CD4-positive, alpha-beta T cell (primary cell): ENCODE data around the gene ELP4. TPM values are rescaled to one million over a fixed set of nuclear protein-coding genes. Genes with fewer than 3 reads are reported as not detected.

ENCODE experiments used
- ATAC-seq: fragments of 200-7000 bp; cut with Tn5 transposase; one replicate; pipeline ENCODE4 v1.10.0; 2022; ENCODE audit warnings: mild to moderate bottlenecking; ENCODE audit not compliant: poor library complexity
- CTCF ChIA-PET: fragments of 350-600 bp; sonication (Branson Sonifier 250); formaldehyde crosslinking; loops from one replicate; lab custom pipeline; 2021; ENCODE audit warnings: antibody characterized with exemption, inconsistent platforms; lab: Charles Lee
- POLR2A ChIA-PET: fragments of 350-600 bp; sonication (Branson Sonifier 250); formaldehyde crosslinking; loops from one replicate; lab custom pipeline; 2021; ENCODE audit warnings: antibody characterized with exemption, inconsistent platforms; lab: Charles Lee
- DNase-seq, 14 experiments: peaks; one replicate each; pipeline ENCODE4 v3.0.0-alpha.2; 2013 to 2020; ENCODE audit warnings: mixed read lengths in 2 of 14
- H3K27ac ChIP-seq, 2 donors: one replicate each; pipeline versions ENCODE4 v1.5.1 to v1.7.0; 2013; ENCODE audit warnings: low read length in 2 of 2, low read depth in 1 of 2, mild to moderate bottlenecking in 1 of 2
- H3K27me3 ChIP-seq, 2 experiments: 1 replicate in 1 of 2; 2 replicates in 1 of 2; pipeline versions ENCODE4 v1.6.1 to v1.7.0; 2013; ENCODE audit warnings: low read length in 2 of 2, control low read depth in 1 of 2, mild to moderate bottlenecking in 1 of 2, moderate library complexity in 1 of 2; ENCODE audit not compliant: insufficient read depth in 2 of 2, control insufficient read depth in 1 of 2
- H3K36me3 ChIP-seq: one replicate; pipeline ENCODE4 v1.6.1; 2013; ENCODE audit warnings: low read length, control low read depth; ENCODE audit not compliant: insufficient read depth
- H3K4me1 ChIP-seq: one replicate; pipeline ENCODE4 v1.6.1; 2013; ENCODE audit warnings: low read length, control low read depth; ENCODE audit not compliant: insufficient read depth
- H3K4me3 ChIP-seq: one replicate; pipeline ENCODE4 v1.5.1; 2013; ENCODE audit warnings: mild to moderate bottlenecking, low read length, moderate library complexity
- H3K9me3 ChIP-seq, 2 experiments: 1 replicate in 1 of 2; 2 replicates in 1 of 2; pipeline versions ENCODE4 v1.6.1 to v1.7.0; 2013; ENCODE audit warnings: low read length in 2 of 2, mild to moderate bottlenecking in 2 of 2, control low read depth in 1 of 2, moderate library complexity in 1 of 2; ENCODE audit not compliant: control insufficient read depth in 1 of 2, insufficient read depth in 1 of 2
- H3K27ac Mint-ChIP-seq: one replicate; pipeline ENCODE4 v1.8.0; 2020; ENCODE audit warnings: mixed read lengths
- H3K27me3 Mint-ChIP-seq: one replicate; pipeline ENCODE4 v1.8.0; 2021; ENCODE audit warnings: mixed read lengths
- H3K36me3 Mint-ChIP-seq: one replicate; pipeline ENCODE4 v1.8.0; 2021; ENCODE audit warnings: low read depth, mixed read lengths
- H3K4me1 Mint-ChIP-seq: one replicate; pipeline ENCODE4 v1.8.0; 2021; ENCODE audit warnings: low read depth, mixed read lengths
- H3K4me3 Mint-ChIP-seq: one replicate; pipeline ENCODE4 v1.8.0; 2020; ENCODE audit warnings: mild to moderate bottlenecking, mixed read lengths
- H3K9me3 Mint-ChIP-seq: one replicate; pipeline ENCODE4 v1.8.0; 2020; ENCODE audit warnings: mixed read lengths
- CTCF ChIP-seq: fragments of 200-600 bp; IDR thresholded peaks from one replicate; pipeline ENCODE4 v1.8.0; 2022; ENCODE audit warnings: antibody characterized with exemption, mild to moderate bottlenecking
- intact Hi-C, 2 experiments: fragments of 100-400 bp; cut with DNase I in 1 of 2; cut with micrococcal nuclease in 1 of 2; formaldehyde crosslinking; loops; one replicate each; pipeline versions ENCODE4 v1.15.1 to v1.9.0; 2023 to 2025; cut with DNase I, micrococcal nuclease
- total RNA-seq, 174 experiments: library from RNA in 2 of 174; stranded (reverse) in 2 of 174; gene quantifications; one replicate each; pipeline ENCODE4 v1.2.3 and lab custom pipeline; 2021 to 2026

The ELP4 gene
- total RNA-seq, 2 experiments from 2014 or later = 9.5 to 10.3 TPM

GRCh38 chr11:31770011-31770700, 260.6 kb downstream of the ELP4 start:
- Mint-ChIP-seq H3K9me3 (no peaks in the 10 kb centered on the region), H3K27me3 (no peaks in the 10 kb centered on the region), H3K4me1 (no peaks in the 10 kb centered on the region), H3K36me3 (peaks cover 35% of the 10 kb centered on the region), H3K4me3 (no peak overlapping the region), H3K27ac (no peak overlapping the region)
- Histone ChIP-seq H3K4me1 (no peaks in the 10 kb centered on the region), H3K4me3 (no peak overlapping the region), H3K9me3 (no peaks in the 10 kb centered on the region), H3K27me3 (no peaks in the 10 kb centered on the region), H3K36me3 (no peaks in the 10 kb centered on the region), H3K27ac (no peak overlapping the region)
- ChIA-PET CTCF (no interaction called here), POLR2A (no interaction called here)
- ATAC-seq = no peak
- DNase-seq = no peak
- TF ChIP-seq CTCF = no peak
- intact Hi-C loops = no loop called here

- Mint-ChIP-seq H3K27ac (no peak overlapping the region), H3K4me1 (no peaks in the 10 kb centered on the region), H3K36me3 (peaks cover 35% of the 10 kb centered on the region), H3K4me3 (no peak overlapping the region), H3K9me3 (no peaks in the 10 kb centered on the region), H3K27me3 (no peaks in the 10 kb centered on the region)
- ATAC-seq (no peak), DNase-seq (no peak)
- Histone ChIP-seq H3K4me1 (no peaks in the 10 kb centered on the region), H3K36me3 (no peaks in the 10 kb centered on the region), H3K4me3 (no peak overlapping the region), H3K9me3 (no peaks in the 10 kb centered on the region), H3K27ac (no peak overlapping the region), H3K27me3 (no peaks in the 10 kb centered on the region)
- TF ChIP-seq CTCF = no peak
- CTCF ChIA-PET = no interaction called here
- intact Hi-C loops = no loop called here
- POLR2A ChIA-PET = no interaction called here
Measured at GRCh38 chr11:31772412-31772811, 262.8 kb downstream of the ELP4 start.

- Mint-ChIP-seq H3K4me1 (no peaks in the 10 kb centered on the region), H3K27me3 (no peaks in the 10 kb centered on the region), H3K4me3 (no peak overlapping the region), H3K36me3 (peaks cover 30% of the 10 kb centered on the region), H3K27ac (no peak overlapping the region), H3K9me3 (no peaks in the 10 kb centered on the region)
- ATAC-seq = no peak
- Histone ChIP-seq H3K36me3 (no peaks in the 10 kb centered on the region), H3K27me3 (no peaks in the 10 kb centered on the region), H3K27ac (no peak overlapping the region), H3K9me3 (no peaks in the 10 kb centered on the region), H3K4me3 (no peak overlapping the region), H3K4me1 (no peaks in the 10 kb centered on the region)
- intact Hi-C loops = no loop called here
- CTCF ChIA-PET = no interaction called here
- no peak for TF ChIP-seq CTCF
- DNase-seq = no peak
- POLR2A ChIA-PET = no interaction called here
Measured at GRCh38 chr11:31779374-31779791, 269.8 kb downstream of the ELP4 start.
